Small intestine (tissue), 7 donors: Measurements from ENCODE around the gene GARNL3. TPM values are rescaled to one million over a fixed set of nuclear protein-coding genes. Genes with fewer than 3 reads are reported as not detected.

Source experiments
- DNase-seq, 2 donors: peaks; one replicate each; pipeline versions ENCODE4 v3.0.0 to v3.0.0-alpha.2; 2013
- FAIRE-seq: peaks from 2 replicates; lab custom pipeline; 2012; peaks lifted over from hg19 to GRCh38; lab: Jason Lieb, UNC
- H3K27ac ChIP-seq, 3 donors: one replicate each; pipeline ENCODE4 v1.5.1; 2013; ENCODE audit warnings: low read length in 2 of 3, mild to moderate bottlenecking in 2 of 3, control low read depth in 1 of 3, inconsistent platforms in 1 of 3, low read depth in 1 of 3, moderate library complexity in 1 of 3
- H3K27me3 ChIP-seq, 3 donors: one replicate each; pipeline ENCODE4 v1.6.1; 2013; ENCODE audit warnings: low read length in 3 of 3, inconsistent platforms in 1 of 3; ENCODE audit not compliant: control insufficient read depth in 3 of 3, insufficient read depth in 3 of 3
- H3K36me3 ChIP-seq, 3 donors: one replicate each; pipeline ENCODE4 v1.6.1; 2013; ENCODE audit warnings: low read length in 3 of 3, inconsistent platforms in 1 of 3, low read depth in 1 of 3, mild to moderate bottlenecking in 1 of 3, moderate library complexity in 1 of 3; ENCODE audit not compliant: control insufficient read depth in 3 of 3, insufficient read depth in 2 of 3
- H3K4me1 ChIP-seq, 3 donors: one replicate each; pipeline ENCODE4 v1.6.1; 2013; ENCODE audit warnings: low read length in 2 of 3, inconsistent platforms in 1 of 3, low read depth in 1 of 3, mild to moderate bottlenecking in 1 of 3, moderate library complexity in 1 of 3; ENCODE audit not compliant: control insufficient read depth in 3 of 3, insufficient read depth in 2 of 3
- H3K4me3 ChIP-seq, 3 donors: one replicate each; pipeline ENCODE4 v1.5.1; 2013; ENCODE audit warnings: low read length in 3 of 3, control low read depth in 1 of 3, inconsistent platforms in 1 of 3, low read depth in 1 of 3, mild to moderate bottlenecking in 1 of 3, moderate library complexity in 1 of 3
- H3K9me3 ChIP-seq, 2 donors: one replicate each; pipeline ENCODE4 v1.6.1; 2013; ENCODE audit warnings: low read depth in 1 of 2, low read length in 1 of 2; ENCODE audit not compliant: control insufficient read depth in 2 of 2, insufficient read depth in 1 of 2
- WGBS, 3 donors: extraction: QIAGEN DNeasy Blood & Tissue Kit; methylation state at CpG; one replicate each; pipeline ENCODE4 v1.1.7; 2013; 5-methylcytosine and 5-hydroxymethylcytosine counted together
- polyA plus RNA-seq, 4 donors: library from polyadenylated mRNA; stranded (reverse) in 3 of 4; unstranded in 1 of 4; fragments of 200-250 nt in 3 of 4; fragments of 120-200 nt in 1 of 4; gene quantifications; one replicate each; pipeline versions ENCODE4 v1.2.1 to v1.2.3, GENCODE V29; 2013
- donor health status: healthy with polysubstance abuse.
- donor health status: control.
- donor health status: control.
- donor health status: Bipolar disorder and iron deficiency.
- donor health status: healthy.

Gene GARNL3
- polyA plus RNA-seq, 4 donors = 1.6 to 11.3 (median 3.5) TPM

DNA sequence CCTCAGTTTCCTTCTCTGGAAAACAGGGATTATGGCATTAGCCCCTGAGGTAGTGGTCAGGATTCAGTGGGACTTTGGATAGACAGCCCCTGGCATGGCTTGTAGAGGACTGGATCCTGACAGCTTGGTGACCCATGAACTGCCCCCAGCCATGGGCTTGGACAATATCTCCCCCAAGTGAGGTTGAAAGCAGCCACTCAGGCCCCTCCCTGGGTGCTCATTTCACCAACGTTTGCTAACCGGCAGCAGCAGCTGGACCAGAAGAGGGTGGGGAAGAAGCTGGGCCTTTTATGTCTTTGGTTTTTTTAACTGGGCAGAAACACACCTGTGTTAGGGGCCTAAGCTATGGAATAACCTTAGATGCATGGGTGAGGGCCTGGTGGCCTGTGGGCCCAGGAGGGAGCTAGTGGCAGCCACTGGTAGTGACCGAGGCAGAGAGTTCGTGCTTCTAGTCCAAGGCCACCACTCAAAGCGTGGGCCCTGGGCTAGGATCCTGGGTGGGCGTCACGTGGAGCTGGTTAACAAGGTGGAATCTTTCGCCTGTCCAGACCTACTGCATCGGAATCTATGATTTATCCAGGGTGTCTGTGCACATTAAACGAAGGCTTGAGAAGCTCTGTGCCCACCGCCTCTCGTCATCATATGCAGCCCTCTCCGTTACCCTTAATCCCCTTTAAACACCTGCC, 134.3 kb downstream of the GARNL3 start:
- FAIRE-seq = no peak
- no peak for DNase-seq
- Histone ChIP-seq H3K4me3 (peak overlapping the region in 2 of 3 donors; percentile 66 to 93), H3K27ac (peak overlapping the region in 1 of 3 donors; percentile 83), H3K27me3 (no peaks in the 10 kb centered on the region), H3K36me3 (peaks cover under 1 to 55% (median 3%) of the 10 kb centered on the region in 3 donors), H3K4me1 (peaks cover 0 to 44% (median 0%) of the 10 kb centered on the region in 3 donors), H3K9me3 (no peaks in the 10 kb centered on the region)
- WGBS, 3 donors = 76 to 85% (median 80%) methylated on average over 13 of the region's 13 CpGs

GRCh38 chr9:127399736-127400269, 135.2 kb downstream of the GARNL3 start:
- 94 to 95% (median 95%) methylated on average over 14 of the region's 14 CpGs for WGBS, 3 donors
- H3K9me3 ChIP-seq = no peaks in the 10 kb centered on the region
- H3K27ac ChIP-seq = no peak overlapping the region
- FAIRE-seq (no peak), DNase-seq (no peak)
- H3K4me1 ChIP-seq = peaks cover 0 to 38% (median 0%) of the 10 kb centered on the region in 3 donors
- H3K4me3 ChIP-seq = no peak overlapping the region
- H3K27me3 ChIP-seq = no peaks in the 10 kb centered on the region
- peaks cover 3 to 65% (median 7%) of the 10 kb centered on the region in 3 donors for H3K36me3 ChIP-seq

GRCh38 chr9:127402401-127403090, 138.0 kb downstream of the GARNL3 start:
- no peaks in the 10 kb centered on the region for H3K9me3 ChIP-seq
- FAIRE-seq (no peak), DNase-seq (no peak)
- 83 to 84% (median 83%) methylated on average over 18 of the region's 18 CpGs for WGBS, 3 donors
- no peaks in the 10 kb centered on the region for H3K27me3 ChIP-seq
- no peak overlapping the region for H3K27ac ChIP-seq
- H3K36me3 ChIP-seq = peaks cover 3 to 92% (median 7%) of the 10 kb centered on the region in 3 donors
- H3K4me1 ChIP-seq = peaks cover 0 to 31% (median 0%) of the 10 kb centered on the region in 3 donors
- H3K4me3 ChIP-seq = no peak overlapping the region

GRCh38 chr9:127403507-127404192, 139.1 kb downstream of the GARNL3 start:
- Histone ChIP-seq H3K9me3 (no peaks in the 10 kb centered on the region), H3K4me1 (peaks cover 0 to 28% (median 0%) of the 10 kb centered on the region in 3 donors), H3K27ac (no peak overlapping the region), H3K36me3 (peaks cover 3 to 95% (median 7%) of the 10 kb centered on the region in 3 donors), H3K27me3 (no peaks in the 10 kb centered on the region), H3K4me3 (no peak overlapping the region)
- WGBS, 3 donors = 90 to 93% (median 93%) methylated on average over 17 to 21 of the region's 22 CpGs
- DNase-seq (no peak), FAIRE-seq (no peak)

DNA sequence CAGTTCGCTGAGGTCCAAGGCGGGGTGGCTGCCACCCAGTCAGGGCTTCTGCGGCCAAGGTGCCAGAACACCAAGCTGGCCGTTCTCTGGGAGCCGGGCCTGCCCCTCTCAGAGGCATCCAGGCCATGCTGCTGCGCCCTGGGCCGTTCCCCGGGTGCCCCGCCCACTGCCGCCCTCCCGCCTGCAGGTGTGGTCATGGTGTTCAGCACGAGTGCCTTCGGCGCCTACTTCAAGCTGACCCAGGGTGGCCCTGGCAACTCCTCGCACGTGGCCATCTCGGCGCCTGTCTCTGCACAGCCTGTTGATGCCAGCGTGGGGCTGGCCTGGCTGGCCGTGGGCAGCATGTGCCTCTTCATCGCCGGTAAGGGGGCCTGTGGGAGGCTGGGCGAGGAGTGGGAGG, 140.1 kb downstream of the GARNL3 start:
- Histone ChIP-seq H3K27ac (no peak overlapping the region), H3K36me3 (peaks cover 3 to 86% (median 7%) of the 10 kb centered on the region in 3 donors), H3K27me3 (no peaks in the 10 kb centered on the region), H3K9me3 (no peaks in the 10 kb centered on the region), H3K4me1 (peaks cover 0 to 22% (median 0%) of the 10 kb centered on the region in 3 donors), H3K4me3 (no peak overlapping the region)
- WGBS, 3 donors = 89 to 94% (median 91%) methylated on average over 16 to 23 of the region's 23 CpGs
- DNase-seq = no peak
- FAIRE-seq = no peak

DNA sequence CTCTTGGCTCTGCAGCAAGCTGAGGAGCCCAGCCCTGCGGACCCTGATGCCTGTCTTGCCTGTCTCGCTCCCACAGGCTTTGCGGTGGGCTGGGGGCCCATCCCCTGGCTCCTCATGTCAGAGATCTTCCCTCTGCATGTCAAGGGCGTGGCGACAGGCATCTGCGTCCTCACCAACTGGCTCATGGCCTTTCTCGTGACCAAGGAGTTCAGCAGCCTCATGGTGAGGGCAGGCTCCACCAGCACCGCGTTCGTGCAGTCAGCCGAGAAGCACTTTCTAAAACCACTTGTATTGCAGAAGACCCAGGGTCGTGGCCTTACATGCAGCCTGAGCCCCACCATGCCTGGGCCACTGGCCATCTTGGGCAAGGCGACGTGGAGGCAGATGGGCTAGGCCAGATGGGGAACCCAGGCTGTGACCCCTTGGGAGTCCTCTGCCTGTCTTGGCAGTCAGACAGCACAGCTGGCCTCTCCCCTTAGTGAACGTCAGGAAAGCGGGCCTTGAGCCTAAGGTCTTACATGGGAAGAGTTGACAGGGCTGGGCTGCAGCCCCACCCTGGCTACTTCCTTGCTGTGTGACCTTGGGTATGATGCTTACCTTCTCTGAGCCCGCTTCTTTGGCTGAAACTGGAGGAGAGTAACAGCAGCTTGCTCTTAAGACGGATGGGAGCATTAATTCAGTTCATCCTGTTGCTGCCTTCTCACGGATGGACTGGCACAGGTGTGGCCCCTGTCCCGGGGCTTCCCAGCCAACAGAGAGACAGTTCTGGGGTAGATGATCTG, 141.0 kb downstream of the GARNL3 start:
- Histone ChIP-seq H3K27ac (no peak overlapping the region), H3K4me3 (no peak overlapping the region), H3K9me3 (no peaks in the 10 kb centered on the region), H3K27me3 (no peaks in the 10 kb centered on the region), H3K36me3 (peaks cover 3 to 81% (median 7%) of the 10 kb centered on the region in 3 donors), H3K4me1 (peaks cover 0 to 18% (median 0%) of the 10 kb centered on the region in 3 donors)
- WGBS, 3 donors = 88 to 93% (median 92%) methylated on average over 20 of the region's 20 CpGs
- DNase-seq (no peak), FAIRE-seq (no peak)

- Histone ChIP-seq H3K27me3 (no peaks in the 10 kb centered on the region), H3K27ac (no peak overlapping the region), H3K4me1 (peaks cover 0 to 22% (median 0%) of the 10 kb centered on the region in 3 donors), H3K36me3 (peaks cover 3 to 74% (median 7%) of the 10 kb centered on the region in 3 donors), H3K4me3 (no peak overlapping the region), H3K9me3 (no peaks in the 10 kb centered on the region)
- 80 to 86% (median 86%) methylated on average over 13 of the region's 13 CpGs for WGBS, 3 donors
- DNase-seq (no peak), FAIRE-seq (no peak)
These were observed 142.4 kb downstream of the GARNL3 start for GRCh38 chr9:127406799-127407491.
